Measurements from ENCODE around the gene CPLX3.

CPLX3 gene

GRCh38 chr15:74831813-74832495 lies 5.5 kb downstream of the CPLX3 start:
- DNase-seq, result no peak

- no peak for DNase-seq
Measured at GRCh38 chr15:74832826-74833225, 6.4 kb downstream of the CPLX3 start.

DNA sequence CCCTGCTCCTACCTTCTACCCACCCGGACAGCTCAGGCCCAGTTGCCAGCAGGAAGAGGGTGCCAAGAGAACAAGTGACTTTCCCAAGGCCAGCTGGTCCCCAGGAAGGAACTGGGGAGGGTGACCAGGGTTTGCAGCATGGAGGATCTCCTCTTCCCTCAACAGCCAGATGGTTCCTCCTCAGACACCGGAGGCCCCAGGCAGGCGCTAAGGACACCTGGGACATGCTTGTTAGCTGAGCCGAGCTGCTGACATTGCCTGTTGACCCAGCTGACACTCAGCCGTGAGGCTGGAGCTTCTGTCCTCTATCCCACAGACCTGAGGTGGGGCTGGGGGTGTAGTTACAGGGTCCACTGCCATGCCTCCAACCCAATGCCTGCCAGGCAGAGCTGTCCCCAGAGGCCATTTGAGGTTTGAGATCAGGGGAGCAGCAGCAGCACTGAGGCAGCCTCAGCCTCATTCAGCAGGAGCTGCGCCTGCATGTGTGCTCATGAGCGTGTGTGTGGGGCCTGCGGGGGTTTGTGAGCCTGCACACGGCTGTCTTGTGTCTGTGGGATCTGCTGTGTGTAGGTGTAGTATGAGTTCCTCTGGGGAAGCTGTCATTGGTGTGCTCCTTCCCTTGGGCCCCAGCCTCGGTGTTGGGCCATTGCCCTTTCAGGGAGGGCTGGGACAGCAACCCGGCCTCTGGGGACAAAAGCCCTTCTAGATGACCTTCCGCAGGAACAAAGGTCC lies 7.1 kb downstream of the CPLX3 start:
- DNase-seq, result no peak

- DNase-seq, result peak; percentile 42
Measured at GRCh38 chr15:74835312-74835823, 8.9 kb downstream of the CPLX3 start.

DNA sequence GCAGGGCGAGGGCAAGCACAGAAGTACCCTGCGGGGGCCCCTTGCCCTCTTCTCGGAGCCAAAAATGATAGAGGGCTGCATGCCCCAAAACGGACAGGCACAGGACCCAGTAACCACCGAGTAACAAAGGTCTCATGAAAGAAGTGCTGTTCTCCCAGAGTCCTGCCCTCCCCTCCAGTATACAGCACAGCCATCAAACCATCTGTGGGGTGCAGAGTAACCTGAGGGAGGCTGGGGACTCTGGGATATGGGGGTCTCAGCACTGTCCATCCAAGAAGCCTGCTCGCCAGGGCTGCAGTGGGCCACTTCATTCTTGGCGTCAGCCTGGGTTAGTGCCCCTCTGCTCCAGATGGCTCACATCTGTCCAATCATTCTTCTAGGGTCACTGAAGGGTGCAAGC lies 10.4 kb downstream of the CPLX3 start:
- DNase-seq, result no peak

GRCh38 chr15:74837482-74838136 lies 11.2 kb downstream of the CPLX3 start:
- no peak for DNase-seq

- DNase-seq, result no peak
Measured at GRCh38 chr15:74838137-74838516, 11.7 kb downstream of the CPLX3 start.

DNA sequence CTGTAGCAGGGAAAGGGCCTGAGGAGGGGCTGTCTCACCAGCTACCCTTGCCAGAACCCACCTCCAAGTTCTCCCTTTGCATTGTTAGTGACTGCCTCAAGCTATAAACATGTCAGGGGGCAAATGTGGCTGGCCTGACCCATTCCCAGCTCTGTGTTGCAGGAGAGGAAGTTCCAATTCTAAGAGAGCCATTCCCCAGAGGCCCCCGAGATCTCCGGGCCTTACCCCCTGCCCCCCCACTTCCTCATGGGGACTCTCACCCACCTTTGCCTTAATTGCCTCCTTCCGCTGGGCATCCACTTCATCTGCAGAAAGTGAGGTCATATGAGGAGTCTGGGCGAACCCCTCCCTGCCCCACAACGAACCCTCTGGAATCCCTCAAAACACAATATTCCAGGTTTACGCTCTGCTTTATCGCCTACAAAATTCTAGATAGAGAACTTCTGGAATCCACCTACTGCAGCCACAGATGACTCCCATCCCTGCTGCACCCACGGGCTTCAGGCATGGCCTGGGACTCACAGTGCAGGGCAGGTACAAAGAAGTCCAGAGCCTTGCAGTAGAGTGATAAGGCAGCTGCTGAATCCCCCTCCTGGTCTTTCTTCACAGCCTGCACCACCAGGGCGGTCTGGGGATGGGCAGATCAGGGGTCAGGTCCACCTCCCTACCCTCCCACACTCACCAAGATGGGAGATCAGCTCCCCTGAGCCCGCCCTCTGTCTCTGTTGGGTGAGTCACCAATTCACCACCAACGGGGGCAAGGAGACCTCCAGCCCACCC lies 12.5 kb downstream of the CPLX3 start:
- DNase-seq, result no peak

DNA sequence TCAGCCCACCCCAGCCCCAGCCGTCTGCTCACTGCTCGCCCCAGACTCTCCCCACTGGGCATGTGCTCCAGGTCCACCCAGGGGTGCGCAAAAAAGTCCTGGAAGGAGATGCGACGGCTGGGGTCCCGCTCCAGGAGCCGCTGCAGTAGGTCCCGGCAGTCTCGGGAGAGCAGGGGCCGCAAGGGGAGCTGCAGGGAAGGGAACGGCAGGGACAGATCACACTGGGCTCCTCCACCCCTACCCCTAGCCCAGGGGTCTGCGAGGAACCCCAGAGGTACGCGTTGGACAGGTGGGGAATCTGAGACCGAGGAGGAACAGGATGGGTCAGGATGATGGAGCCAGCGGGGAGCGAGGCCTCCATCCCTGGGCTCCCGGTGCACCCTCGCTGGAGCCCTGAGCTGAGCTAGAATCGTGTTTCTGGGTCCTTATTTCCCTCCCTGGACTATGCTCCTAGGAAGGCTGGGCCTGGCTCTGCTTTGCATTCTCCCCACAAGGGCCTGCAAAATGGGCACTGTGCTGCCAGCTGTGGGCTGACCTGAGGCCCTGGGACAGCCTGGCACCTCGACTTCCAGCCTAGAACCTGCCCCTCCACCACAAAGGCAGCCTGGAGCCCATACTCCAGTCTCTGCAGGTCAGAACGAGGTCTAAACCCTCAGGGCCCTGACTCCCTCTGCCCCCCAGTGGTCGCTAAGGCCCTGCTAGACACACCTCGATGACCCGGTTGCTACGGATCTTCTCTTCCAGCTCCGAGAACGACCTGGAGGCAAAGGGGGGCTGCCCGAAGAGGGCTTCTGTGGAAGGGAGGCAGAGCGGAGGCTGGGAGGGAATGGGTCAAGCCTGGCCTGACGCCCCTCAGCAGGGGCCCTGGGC lies 13.3 kb downstream of the CPLX3 start:
- no peak for DNase-seq

GRCh38 chr15:74840851-74841775 lies 14.7 kb downstream of the CPLX3 start:
- DNase-seq, result no peak

GRCh38 chr15:74841891-74842373 lies 15.5 kb downstream of the CPLX3 start:
- DNase-seq, result no peak

DNA sequence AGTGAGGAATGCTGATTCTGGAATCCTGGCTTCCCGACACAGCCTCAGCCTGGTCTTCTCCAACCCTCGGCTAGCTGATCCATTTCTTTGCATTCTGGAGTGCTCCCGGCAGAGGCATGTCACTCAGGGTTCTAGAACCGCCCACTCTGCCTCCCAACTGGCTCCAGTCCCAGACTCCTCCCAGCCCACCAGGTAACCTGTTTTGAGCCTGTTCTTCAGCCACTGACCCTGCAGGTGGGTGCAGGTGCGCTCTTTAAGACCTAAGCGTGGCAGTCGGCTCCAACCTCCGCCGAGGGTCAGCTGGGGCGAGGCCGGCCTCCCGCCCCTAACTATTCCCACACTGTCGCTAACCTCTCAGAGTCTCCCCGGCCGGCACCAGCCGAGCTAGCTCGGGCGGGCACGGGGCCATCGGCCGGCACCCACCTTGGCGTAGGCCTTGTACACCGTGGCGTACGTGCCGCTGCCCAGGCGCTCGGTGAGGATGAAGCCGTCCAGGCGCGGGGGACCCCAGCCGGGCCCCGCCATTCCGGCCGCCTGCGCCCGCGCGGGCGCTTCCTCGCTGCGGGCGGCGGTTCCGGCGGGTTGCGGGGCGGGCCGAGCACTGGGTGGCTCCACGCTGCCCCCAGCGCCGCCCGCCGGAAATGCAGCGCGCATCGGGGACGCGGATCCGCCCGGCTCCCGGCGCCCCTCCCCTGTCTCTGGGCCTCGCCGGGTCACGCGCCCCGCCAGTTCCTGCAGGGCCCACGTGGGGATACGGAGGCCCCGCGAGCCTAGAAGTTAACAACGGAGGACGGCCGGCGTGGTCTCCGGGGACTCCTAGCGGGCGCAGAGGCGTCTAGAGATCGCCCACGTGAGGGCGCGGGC lies 16.4 kb downstream of the CPLX3 start, which contains the start of gene ULK3:
Gene ULK3, minus strand, starts transcription at position 576 of the 864 bp plus-strand sequence. Its CDS starts 51 bp downstream, at position 525.
- peak; percentile 92 for DNase-seq

- DNase-seq, result no peak
Measured at GRCh38 chr15:74843445-74843828, 17.0 kb downstream of the CPLX3 start.

- DNase-seq, result no peak
Measured at GRCh38 chr15:74843891-74844299, 17.5 kb downstream of the CPLX3 start.

DNA sequence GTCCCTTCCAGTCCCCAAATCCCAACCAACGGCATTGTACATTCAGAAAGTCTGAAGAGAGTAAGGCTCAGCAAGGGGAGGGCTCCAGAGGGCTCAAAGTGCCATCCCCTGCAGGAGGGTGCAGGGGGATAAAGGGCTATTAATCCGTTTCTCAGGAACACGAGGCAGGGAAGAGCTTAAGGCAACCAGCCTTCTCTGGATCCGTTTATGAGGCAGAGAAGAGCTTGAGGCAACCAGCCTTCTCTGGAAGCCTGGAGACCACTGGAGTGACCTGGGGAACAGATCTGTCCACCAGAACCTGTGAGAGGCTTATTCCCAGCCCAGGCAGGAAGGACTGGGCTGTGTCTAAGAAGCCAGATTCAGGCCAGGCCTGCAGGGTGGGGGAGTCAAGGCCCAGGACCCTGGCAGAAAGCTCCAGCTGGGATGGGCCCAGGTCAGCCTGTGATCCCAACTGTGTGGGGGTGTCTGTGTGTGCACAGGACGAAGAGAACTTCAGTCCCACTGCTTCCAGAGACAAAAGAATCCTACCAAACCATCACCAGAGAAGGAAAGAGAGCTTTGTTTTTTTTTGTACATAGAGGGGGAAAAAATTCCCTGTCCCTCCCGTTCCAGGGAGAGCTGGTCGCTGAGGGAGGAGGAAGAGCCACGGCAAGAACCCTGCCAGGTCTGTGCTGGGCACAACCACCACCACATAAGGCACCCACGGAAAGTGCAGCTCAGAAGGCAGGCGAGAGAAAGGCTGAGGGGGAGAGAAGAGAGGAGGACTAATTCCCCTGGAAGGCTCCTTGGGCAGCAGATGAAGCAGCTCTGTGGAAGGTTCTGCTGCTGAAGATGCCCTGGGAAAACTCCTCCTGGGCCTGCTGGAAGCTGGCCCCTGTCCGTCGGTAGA lies 18.1 kb downstream of the CPLX3 start:
- no peak for DNase-seq

DNA sequence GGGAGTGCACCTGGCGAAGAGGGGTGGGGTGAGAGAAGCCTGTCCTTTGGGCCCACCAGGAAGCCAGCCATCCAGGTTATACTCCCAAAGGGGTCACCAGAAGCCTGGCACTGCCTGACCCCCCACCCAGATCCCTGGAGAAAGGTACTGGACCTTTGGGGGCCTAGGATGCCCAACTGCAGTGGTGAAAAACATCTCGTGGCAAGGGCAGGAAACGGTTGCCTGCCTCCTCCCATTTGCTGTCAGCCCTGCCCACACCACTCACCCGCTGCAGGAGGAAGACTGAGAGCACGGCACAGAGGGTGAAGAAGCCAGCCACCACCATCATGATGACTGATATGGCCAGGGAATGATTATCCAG lies 18.8 kb downstream of the CPLX3 start:
- DNase-seq, result peak; percentile 63

DNA sequence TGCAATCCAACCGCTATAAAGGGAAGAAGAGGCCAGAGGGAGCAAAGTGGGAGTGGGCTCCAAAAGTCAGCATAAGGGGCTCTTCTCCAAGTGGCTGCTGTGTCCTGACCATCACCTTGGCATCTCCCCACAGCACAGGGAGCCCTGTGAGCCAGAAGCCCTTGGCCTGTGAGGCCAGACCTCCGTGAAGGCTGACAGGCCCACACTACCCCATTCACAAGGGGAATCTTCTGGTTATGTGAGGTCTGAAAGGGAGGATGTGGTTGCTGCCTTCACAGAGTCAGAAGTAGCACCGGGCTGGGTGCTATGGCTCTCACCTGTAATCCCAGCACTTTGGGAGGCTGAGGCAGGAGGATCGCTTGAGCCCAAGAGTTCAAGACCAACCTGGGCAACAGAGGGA lies 19.2 kb downstream of the CPLX3 start:
- DNase-seq, result peak; percentile 34

DNA sequence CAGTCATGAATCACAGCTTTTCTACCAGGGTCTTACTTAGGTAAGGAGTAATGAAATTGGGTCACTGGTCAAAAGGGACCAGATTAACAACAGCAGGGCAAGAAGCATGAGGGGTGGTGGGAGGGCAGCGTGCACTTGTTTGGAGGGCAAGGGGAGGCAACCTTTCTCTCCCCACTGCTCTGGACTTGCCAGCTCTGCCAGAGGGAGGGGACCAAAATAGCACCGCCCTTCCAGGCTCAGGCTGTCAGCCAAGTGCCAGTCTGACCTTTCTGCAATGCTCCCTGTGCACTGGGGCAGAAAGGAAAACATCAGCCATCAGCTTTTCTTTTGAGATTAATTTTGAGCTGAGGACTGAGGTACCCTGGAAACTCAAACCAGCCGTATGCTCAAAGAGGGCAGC lies 21.0 kb downstream of the CPLX3 start:
- no peak for DNase-seq

- no peak for DNase-seq
Measured at GRCh38 chr15:74850393-74850792, 24.0 kb downstream of the CPLX3 start.

Measured in CD4-positive, alpha-beta T cell treated with Interleukin-17A for 1 hour (primary cell).